ENCODE data around the gene FLT3LG. TPM values are rescaled to one million over a fixed set of nuclear protein-coding genes. Genes with fewer than 3 reads are reported as not detected.

The FLT3LG gene
- total and polyA plus RNA-seq, 12 donors = 1.6 to 14.8 (median 3.7) TPM

- Histone ChIP-seq H3K27me3 (no peaks in the 10 kb centered on the region), H3K4me3 (no peak overlapping the region), H3K9me3 (no peaks in the 10 kb centered on the region), H3K27ac (peak overlapping the region in 1 of 10 donors; percentile 15), H3K36me3 (peaks cover 12 to 59% (median 46%) of the 10 kb centered on the region in 9 donors), H3K4me1 (peaks cover 22 to 51% (median 42%) of the 10 kb centered on the region in 9 donors)
- intact Hi-C loops (cut with DNase I) = no loop called here
- ATAC-seq (no peak), DNase-seq (no peak)
- no peak for TF ChIP-seq CTCF (IDR thresholded peaks at IDR 0.05)
- 67 to 71% methylated on average over 12 of the region's 12 CpGs for WGBS, 2 donors
Measured at GRCh38 chr19:49492573-49493405, 18.8 kb downstream of the FLT3LG start.

GRCh38 chr19:49496574-49497008 is 22.6 kb downstream of the FLT3LG start:
- 0 to 1% methylated on average over 11 of the region's 11 CpGs for WGBS, 2 donors
- Histone ChIP-seq H3K4me3 (peak overlapping the region; percentile 63 to 97 (median 82)), H3K36me3 (peaks cover 0 to 51% (median 45%) of the 10 kb centered on the region in 9 donors), H3K4me1 (peaks cover 11 to 60% (median 49%) of the 10 kb centered on the region in 9 donors), H3K27ac (peak overlapping the region; percentile 87 to 99 (median 92)), H3K27me3 (no peaks in the 10 kb centered on the region), H3K9me3 (no peaks in the 10 kb centered on the region)
- DNase-seq (no peak), ATAC-seq (no peak)
- intact Hi-C loops (cut with DNase I) = loop anchor here in 4 of 10 donors (1.0 to 5.0 kb wide), 4 partner anchors 9 to 381 kb away; partner anchors contain the start of genes AKT1S1 (in 1 of the 4), PRMT1 (in 1 of the 4), RPL13A (in 1 of the 4) and TBC1D17 (in 1 of the 4)
- TF ChIP-seq CTCF (IDR thresholded peaks at IDR 0.05) = no peak

GRCh38 chr19:49497047-49497788 is 23.2 kb downstream of the FLT3LG start:
- peaks cover 11 to 61% (median 49%) of the 10 kb centered on the region in 9 donors for H3K4me1 ChIP-seq
- H3K27ac ChIP-seq = peak overlapping the region; percentile 87 to 99 (median 92)
- no peaks in the 10 kb centered on the region for H3K9me3 ChIP-seq
- H3K36me3 ChIP-seq = peaks cover 0 to 44% (median 38%) of the 10 kb centered on the region in 9 donors
- no peak for TF ChIP-seq CTCF (IDR thresholded peaks at IDR 0.05)
- ATAC-seq (no peak), DNase-seq (peak; percentile 32 to 56)
- peak overlapping the region; percentile 63 to 97 (median 82) for H3K4me3 ChIP-seq
- 22 to 29% methylated on average over 22 of the region's 22 CpGs for WGBS, 2 donors
- intact Hi-C loops (cut with DNase I) = loop anchor here in 3 of 10 donors (5.0 kb wide), 3 partner anchors 75 to 380 kb away; partner anchors contain the start of genes AKT1S1 (in 1 of the 3), PRMT1 (in 1 of the 3) and TBC1D17 (in 1 of the 3)
- H3K27me3 ChIP-seq = no peaks in the 10 kb centered on the region

GRCh38 chr19:49497789-49498103 is 23.7 kb downstream of the FLT3LG start:
- WGBS, 2 donors = 91 to 94% methylated on average over 12 of the region's 12 CpGs
- no peak for ATAC-seq

More at GRCh38 chr19:49497789-49498103, 23.7 kb downstream of the FLT3LG start:
- Histone ChIP-seq H3K4me3 (peak overlapping the region in 7 of 10 donors; percentile 63 to 97 (median 83)), H3K27ac (peak overlapping the region in 2 of 10 donors; percentile 95 to 99), H3K36me3 (peaks cover 0 to 39% (median 33%) of the 10 kb centered on the region in 9 donors), H3K9me3 (no peaks in the 10 kb centered on the region), H3K27me3 (no peaks in the 10 kb centered on the region), H3K4me1 (peaks cover 11 to 61% (median 49%) of the 10 kb centered on the region in 9 donors)
- TF ChIP-seq CTCF (IDR thresholded peaks at IDR 0.05) = no peak
- intact Hi-C loops (cut with DNase I) = loop anchor here in 3 of 10 donors (5.0 kb wide), 3 partner anchors 75 to 380 kb away; partner anchors contain the start of genes AKT1S1 (in 1 of the 3), PRMT1 (in 1 of the 3) and TBC1D17 (in 1 of the 3)
- no peak for DNase-seq
